Pancreas (tissue), 10 donors: Measurements from ENCODE around the gene TMCO6. TPM values are rescaled to one million over a fixed set of nuclear protein-coding genes. Genes with fewer than 3 reads are reported as not detected.

Source experiments
- ATAC-seq, 4 donors: fragments of 200-7000 bp; cut with Tn5 transposase; one replicate each; pipeline versions ENCODE4 v1.8.0 to v1.9.1; 2020; ENCODE audit warnings: mild to moderate bottlenecking in 4 of 4, moderate library complexity in 4 of 4
- DNase-seq, 6 donors: peaks; one replicate each; pipeline ENCODE4 v3.0.0-alpha.2; 2020
- FAIRE-seq: peaks from 2 replicates; lab custom pipeline; 2012; peaks lifted over from hg19 to GRCh38; lab: Jason Lieb, UNC
- H3K27ac ChIP-seq, 4 donors: fragments of 200-600 bp; sonication (generic); 1 replicate in 3 of 4; 2 replicates in 1 of 4; pipeline versions ENCODE4 v1.5.0 to v1.8.0; 2020
- H3K27me3 ChIP-seq, 4 donors: fragments of 200-600 bp; one replicate each; pipeline ENCODE4 v1.8.0; 2021
- H3K36me3 ChIP-seq, 3 donors: fragments of 200-600 bp; sonication (generic) in 1 of 3; one replicate each; pipeline versions ENCODE4 v1.5.0 to v1.8.0; 2020 to 2021
- H3K4me1 ChIP-seq, 3 donors: fragments of 200-600 bp; one replicate each; pipeline ENCODE4 v1.8.0; 2021
- H3K4me3 ChIP-seq, 4 donors: fragments of 200-600 bp; sonication (generic) in 2 of 4; one replicate each; pipeline versions ENCODE4 v1.5.0 to v1.8.0; 2020 to 2021
- H3K9me3 ChIP-seq, 4 donors: fragments of 200-600 bp; one replicate each; pipeline ENCODE4 v1.8.0; 2021
- WGBS, 2 donors: extraction: QIAGEN DNeasy Blood & Tissue Kit; methylation state at CpG; one replicate each; pipeline ENCODE4 v1.1.7; 2013; 5-methylcytosine and 5-hydroxymethylcytosine counted together
- intact Hi-C, 3 donors: fragments of 100-400 bp; cut with DNase I; formaldehyde crosslinking; loops; one replicate each; pipeline versions ENCODE4 v1.11.1 to v1.14.2; 2022
- polyA plus RNA-seq, 2 donors: library from polyadenylated mRNA; stranded (reverse); fragments of 200-250 nt; gene quantifications; one replicate each; pipeline ENCODE4 v1.2.3, GENCODE V29; 2013
- total RNA-seq, 6 donors: library from RNA; stranded (reverse); fragmentation: NEBNext Ultra II Directional in 4 of 6; extraction: Animal tissue kit (Norgen Biotek cat#: 25700) in 4 of 6; gene quantifications; one replicate each; pipeline versions ENCODE4 v1.2.1 to v1.2.4, GENCODE V29; 2021 to 2023
- TF ChIP-seq, protein P1 (sequence below), 4 donors: fragments of 200-600 bp; sonication (generic) in 3 of 4; IDR thresholded peaks; one replicate each; pipeline versions ENCODE4 v1.5.0 to v1.8.0; 2021; ENCODE audit warnings: antibody characterized with exemption in 4 of 4
- donor health status: healthy with polysubstance abuse.
- donor health status: DM: no; HTN: no; CAD: no; lungs with moderate emphysema.
- donor health status: DM: no; HTN: no; CAD: no.
- donor health status: control.
- donor health status: control.
- donor health status: Bipolar disorder and iron deficiency.
- donor health status: DM: yes; HTN: yes; CAD: no.
- donor health status: DM: no; HTN: no; CAD: no.
- donor health status: DM: no; HTN: no; CAD: no.
- donor health status: DM: yes; HTN: yes; CAD: no.

Gene TMCO6
- total and polyA plus RNA-seq, 8 donors: 5.5 to 19.7 (median 9.1) TPM

DNA sequence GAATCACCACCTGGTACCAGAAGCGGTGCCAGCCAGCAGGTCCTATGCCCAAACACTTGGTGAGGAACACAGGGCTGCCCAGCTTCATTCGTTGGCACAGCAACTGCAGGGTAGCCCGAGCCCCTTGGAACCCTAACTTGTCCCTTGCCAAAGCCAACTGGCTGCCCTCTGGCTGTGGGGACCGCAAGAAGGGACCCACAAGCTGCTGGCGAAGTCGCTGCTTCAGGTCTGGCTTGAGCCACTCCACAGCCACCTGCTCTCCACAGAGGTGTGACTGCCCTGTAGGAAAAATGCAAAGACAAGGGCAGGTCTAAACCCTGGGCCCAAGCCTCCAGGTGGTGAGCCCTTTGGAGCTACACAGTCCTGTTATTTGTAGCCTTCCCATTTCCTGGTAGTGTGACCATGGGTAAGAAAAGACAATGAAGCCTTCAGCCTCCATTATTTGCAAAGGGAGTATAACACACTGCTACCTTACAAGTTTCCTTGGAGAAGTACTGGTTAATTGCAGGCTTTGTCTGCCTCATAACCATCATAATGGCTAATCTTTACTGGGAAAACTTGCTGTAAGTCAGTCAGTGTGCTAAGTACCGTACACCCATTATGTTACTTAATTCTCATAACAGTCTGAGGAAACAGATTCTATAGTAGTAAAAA, 32.3 kb downstream of the TMCO6 start:
- DNase-seq: no peak
- peak in 2 of 4 donors; percentile 10 to 14 for ATAC-seq

DNA sequence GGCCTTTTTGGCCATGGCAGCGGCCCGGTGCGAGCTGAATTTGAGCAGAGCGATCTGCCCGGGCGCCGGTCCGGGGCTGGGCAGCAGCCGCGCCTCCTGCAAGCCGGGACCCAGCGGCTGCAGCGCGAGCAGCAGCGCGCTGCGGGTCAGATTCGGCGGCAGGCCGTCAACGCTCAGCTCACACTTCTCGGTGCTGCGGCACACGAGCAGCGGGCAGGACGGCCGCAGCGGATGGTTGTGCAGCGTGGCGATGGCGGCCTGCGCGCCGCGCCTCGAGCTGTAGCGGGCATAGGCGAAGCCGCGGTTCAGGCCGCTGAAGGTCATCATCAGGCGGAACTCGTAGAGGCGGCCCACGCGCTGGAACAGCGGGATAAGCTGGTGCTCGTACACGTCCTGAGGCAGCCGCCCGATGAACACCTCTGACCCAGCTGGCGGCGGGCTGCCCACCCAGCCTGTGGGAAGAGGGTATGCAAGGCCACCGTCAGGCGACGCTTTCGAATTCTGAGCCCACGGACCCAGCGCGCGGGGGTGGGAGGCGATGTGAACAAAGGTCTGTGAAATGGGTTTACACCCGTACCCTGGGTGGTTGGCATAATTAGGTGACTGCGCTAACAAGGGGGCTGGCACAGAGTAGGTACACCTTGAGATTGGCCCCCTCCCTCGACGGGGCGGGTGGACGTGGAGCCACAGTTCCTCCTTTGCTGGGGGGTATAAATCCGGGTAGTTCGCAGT, 33.4 kb downstream of the TMCO6 start:
- H3K4me1 ChIP-seq: no peaks in the 10 kb centered on the region
- intact Hi-C loops: no loop called here
- FAIRE-seq (no peak), ATAC-seq (peak in 2 of 4 donors; percentile 51 to 58), DNase-seq (peak in 5 of 6 donors; percentile 31 to 82 (median 61))
- H3K36me3 ChIP-seq: peaks cover 0 to 56% (median 19%) of the 10 kb centered on the region in 3 donors
- H3K9me3 ChIP-seq: no peaks in the 10 kb centered on the region
- H3K4me3 ChIP-seq: no peak overlapping the region
- no peaks in the 10 kb centered on the region for H3K27me3 ChIP-seq
- 76 to 83% methylated on average over 69 to 70 of the region's 70 CpGs for WGBS, 2 donors
- H3K27ac ChIP-seq: no peak overlapping the region
- TF ChIP-seq, protein P1, sequence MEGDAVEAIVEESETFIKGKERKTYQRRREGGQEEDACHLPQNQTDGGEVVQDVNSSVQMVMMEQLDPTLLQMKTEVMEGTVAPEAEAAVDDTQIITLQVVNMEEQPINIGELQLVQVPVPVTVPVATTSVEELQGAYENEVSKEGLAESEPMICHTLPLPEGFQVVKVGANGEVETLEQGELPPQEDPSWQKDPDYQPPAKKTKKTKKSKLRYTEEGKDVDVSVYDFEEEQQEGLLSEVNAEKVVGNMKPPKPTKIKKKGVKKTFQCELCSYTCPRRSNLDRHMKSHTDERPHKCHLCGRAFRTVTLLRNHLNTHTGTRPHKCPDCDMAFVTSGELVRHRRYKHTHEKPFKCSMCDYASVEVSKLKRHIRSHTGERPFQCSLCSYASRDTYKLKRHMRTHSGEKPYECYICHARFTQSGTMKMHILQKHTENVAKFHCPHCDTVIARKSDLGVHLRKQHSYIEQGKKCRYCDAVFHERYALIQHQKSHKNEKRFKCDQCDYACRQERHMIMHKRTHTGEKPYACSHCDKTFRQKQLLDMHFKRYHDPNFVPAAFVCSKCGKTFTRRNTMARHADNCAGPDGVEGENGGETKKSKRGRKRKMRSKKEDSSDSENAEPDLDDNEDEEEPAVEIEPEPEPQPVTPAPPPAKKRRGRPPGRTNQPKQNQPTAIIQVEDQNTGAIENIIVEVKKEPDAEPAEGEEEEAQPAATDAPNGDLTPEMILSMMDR (IDR thresholded peaks at IDR 0.05): no peak

More for the DNA sequence above, 32.3 kb downstream of the TMCO6 start:
- 91 to 95% methylated on average over 6 of the region's 7 CpGs for WGBS, 2 donors
- H3K27me3 ChIP-seq: no peaks in the 10 kb centered on the region
- no peak overlapping the region for H3K27ac ChIP-seq
- H3K9me3 ChIP-seq: no peaks in the 10 kb centered on the region
- H3K36me3 ChIP-seq: peaks cover 0 to 48% (median 16%) of the 10 kb centered on the region in 3 donors
- peaks cover 0 to under 1% (median 0%) of the 10 kb centered on the region in 3 donors for H3K4me1 ChIP-seq
- intact Hi-C loops: no loop called here
- no peak overlapping the region for H3K4me3 ChIP-seq
- TF ChIP-seq, protein P1 (IDR thresholded peaks at IDR 0.05): no peak
- FAIRE-seq: no peak

DNA sequence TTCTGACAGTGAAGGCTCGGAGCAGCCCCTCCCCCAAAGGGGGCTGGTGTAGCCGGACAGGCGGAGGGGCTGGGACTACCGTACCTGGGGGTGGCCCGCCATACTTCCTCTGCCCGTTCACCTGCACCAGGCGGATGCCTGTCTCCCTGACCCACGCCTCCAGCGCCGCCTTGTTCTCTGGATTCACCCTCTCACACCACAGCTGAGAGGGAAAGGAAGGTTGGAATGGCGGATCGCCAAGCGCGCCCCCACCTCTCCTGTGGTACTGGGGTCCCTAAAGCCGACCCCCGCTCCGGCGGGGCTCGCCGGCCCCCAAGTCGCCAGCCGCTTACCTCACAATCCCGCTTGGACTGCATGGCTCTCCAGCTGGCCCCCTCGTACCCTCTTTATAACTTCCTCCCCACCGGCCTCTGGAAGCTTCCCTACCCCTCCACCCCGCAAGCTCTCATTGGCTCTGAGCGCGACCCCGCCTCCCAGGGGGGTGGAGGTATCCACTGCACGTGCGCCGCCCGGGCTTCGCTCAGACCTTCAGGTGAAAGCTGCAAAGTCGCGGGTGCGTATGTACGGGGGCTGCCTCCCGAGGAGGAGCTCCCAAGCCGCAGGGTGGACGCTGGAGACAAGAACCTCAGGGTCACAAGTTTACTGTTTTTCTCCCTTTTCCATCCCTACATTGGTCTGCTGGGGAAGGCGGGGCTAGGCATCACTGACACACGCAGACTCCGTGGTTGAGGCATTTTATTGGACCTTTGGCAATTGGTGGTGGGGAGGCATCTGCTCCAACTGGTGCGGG, 34.1 kb downstream of the TMCO6 start, which contains the start of gene DND1:
TSS of gene DND1 (minus strand) at position 390 of the 790 bp plus-strand sequence. CDS start at position 356, 34 bp downstream.
- H3K27me3 ChIP-seq: no peaks in the 10 kb centered on the region
- H3K4me3 ChIP-seq: no peak within 1 kb of the TSS
- H3K4me1 ChIP-seq: no peaks in the 10 kb centered on the region
- TF ChIP-seq, protein P1 (IDR thresholded peaks at IDR 0.05): no peak
- peak in 2 of 6 donors; percentile 46 to 82 for DNase-seq
- no peak for FAIRE-seq
- intact Hi-C loops: no loop called here
- no peaks in the 10 kb centered on the region for H3K9me3 ChIP-seq
- H3K36me3 ChIP-seq: peaks cover 0 to 54% (median 18%) of the 10 kb centered on the region in 3 donors
- peak in 1 of 4 donors; percentile 6 for ATAC-seq
- 90 to 91% methylated on average over 39 to 45 of the region's 45 CpGs for WGBS, 2 donors
- H3K27ac ChIP-seq: no peak within 1 kb of the TSS

DNA sequence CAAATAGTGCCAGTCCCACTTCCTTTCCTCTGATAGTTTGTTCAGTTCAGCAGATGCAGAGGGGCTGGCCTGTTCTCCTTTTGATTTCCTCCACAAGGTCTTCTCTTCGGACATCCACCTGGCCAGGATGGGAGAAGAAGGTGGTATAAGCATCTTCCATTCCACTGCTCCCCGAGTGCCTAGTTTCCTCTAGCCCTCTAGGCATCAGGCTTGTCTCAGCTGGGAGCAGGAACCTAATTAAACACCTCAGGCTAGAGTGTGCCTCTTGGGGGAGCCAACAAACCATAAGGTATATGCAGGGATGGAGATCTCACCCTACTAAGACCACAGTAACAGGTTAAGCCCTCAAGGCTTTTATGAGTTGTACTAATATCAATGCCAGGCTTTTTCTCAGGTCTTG, 35.0 kb downstream of the TMCO6 start:
- H3K4me3 ChIP-seq: no peak overlapping the region
- FAIRE-seq: no peak
- WGBS, 2 donors: 83 to 90% methylated on average over 2 of the region's 2 CpGs
- no peaks in the 10 kb centered on the region for H3K27me3 ChIP-seq
- DNase-seq: no peak
- H3K36me3 ChIP-seq: peaks cover 0 to 51% (median 14%) of the 10 kb centered on the region in 3 donors
- ATAC-seq: no peak
- H3K9me3 ChIP-seq: no peaks in the 10 kb centered on the region
- H3K4me1 ChIP-seq: no peaks in the 10 kb centered on the region
- intact Hi-C loops: no loop called here
- no peak overlapping the region for H3K27ac ChIP-seq
- TF ChIP-seq, protein P1 (IDR thresholded peaks at IDR 0.05): no peak
